CD14-positive monocyte (primary cell): Measurements from ENCODE around the gene AGAP1. TPM values are rescaled to one million over a fixed set of nuclear protein-coding genes. Genes with fewer than 3 reads are reported as not detected.

Experiments used
- DNase-seq, 3 donors: peaks; one replicate each; pipeline ENCODE4 v3.0.0-alpha.2; 2011 to 2022
- H2AFZ ChIP-seq: 2 replicates; pipeline ENCODE4 v1.6.0; 2012; ENCODE audit warnings: mild to moderate bottlenecking, low read depth, low read length, inconsistent platforms; ENCODE audit not compliant: insufficient read depth, poor library complexity, severe bottlenecking
- H3K27ac ChIP-seq, 2 donors: 1 replicate in 1 of 2; 2 replicates in 1 of 2; pipeline ENCODE4 v1.5.1; 2012 to 2013; ENCODE audit warnings: low read length in 2 of 2, control low read depth in 1 of 2, inconsistent platforms in 1 of 2, low read depth in 1 of 2, mild to moderate bottlenecking in 1 of 2
- H3K27me3 ChIP-seq, 2 donors: one replicate each; pipeline versions ENCODE4 v1.6.0 to v1.6.1; 2011 to 2013; ENCODE audit warnings: low read length in 2 of 2; ENCODE audit not compliant: control insufficient read depth in 2 of 2, insufficient read depth in 2 of 2
- H3K36me3 ChIP-seq, 2 donors: replicated peaks in 1 of 2; 1 replicate in 1 of 2; 2 replicates in 1 of 2; pipeline versions ENCODE4 v1.5.1 to v1.6.1; 2012 to 2013; ENCODE audit warnings: low read length in 2 of 2, control low read depth in 1 of 2, inconsistent platforms in 1 of 2, mild to moderate bottlenecking in 1 of 2; ENCODE audit not compliant: insufficient read depth in 2 of 2, control insufficient read depth in 1 of 2
- H3K4me1 ChIP-seq, 2 donors: 1 replicate in 1 of 2; 2 replicates in 1 of 2; pipeline versions ENCODE4 v1.5.1 to v1.6.1; 2012 to 2013; ENCODE audit warnings: low read length in 2 of 2, control low read depth in 1 of 2, inconsistent platforms in 1 of 2, mild to moderate bottlenecking in 1 of 2, moderate library complexity in 1 of 2; ENCODE audit not compliant: insufficient read depth in 2 of 2, control insufficient read depth in 1 of 2
- H3K4me2 ChIP-seq: replicated peaks from 2 replicates; pipeline ENCODE3; 2012; ENCODE audit warnings: low read length, moderate library complexity, mild to moderate bottlenecking; ENCODE audit not compliant: poor library complexity, severe bottlenecking; ENCODE audit errors: extremely low read depth
- H3K4me3 ChIP-seq, 3 experiments: fragments of 200-600 bp in 1 of 3; sonication (generic) in 1 of 3; replicated peaks in 1 of 3; 1 replicate in 2 of 3; 2 replicates in 1 of 3; pipeline ENCODE4 v1.5.1; 2011 to 2013; ENCODE audit warnings: low read length in 3 of 3, mild to moderate bottlenecking in 3 of 3, control low read depth in 2 of 3, low read depth in 2 of 3, inconsistent platforms in 1 of 3, moderate library complexity in 1 of 3
- H3K79me2 ChIP-seq: 2 replicates; pipeline ENCODE4 v1.6.0; 2012; ENCODE audit warnings: mild to moderate bottlenecking, control low read depth, inconsistent platforms, low read length, moderate library complexity; ENCODE audit not compliant: insufficient read depth
- H3K9ac ChIP-seq: 2 replicates; pipeline ENCODE4 v1.6.0; 2017; ENCODE audit warnings: low read length, mild to moderate bottlenecking; ENCODE audit not compliant: insufficient read depth, poor library complexity, severe bottlenecking
- H3K9me3 ChIP-seq, 2 donors: replicated peaks in 1 of 2; 1 replicate in 1 of 2; 2 replicates in 1 of 2; pipeline versions ENCODE4 v1.5.1 to v1.6.1; 2012 to 2013; ENCODE audit warnings: low read length in 2 of 2, control low read depth in 1 of 2; ENCODE audit not compliant: control insufficient read depth in 1 of 2, insufficient read depth in 1 of 2
- H4K20me1 ChIP-seq: 2 replicates; pipeline ENCODE4 v1.6.0; 2012; ENCODE audit warnings: mild to moderate bottlenecking, low read length, control low read depth, moderate library complexity; ENCODE audit not compliant: insufficient read depth
- H3K27ac Mint-ChIP-seq, 7 donors: one replicate each; pipeline ENCODE4 v1.8.0; 2020; ENCODE audit warnings: mild to moderate bottlenecking in 7 of 7, mixed read lengths in 7 of 7, moderate library complexity in 6 of 7, inconsistent platforms in 2 of 7
- H3K27me3 Mint-ChIP-seq, 3 donors: one replicate each; pipeline ENCODE4 v1.8.0; 2021 to 2022; ENCODE audit warnings: low read depth in 3 of 3, mild to moderate bottlenecking in 3 of 3, mixed read lengths in 3 of 3, moderate library complexity in 3 of 3, inconsistent platforms in 1 of 3
- H3K36me3 Mint-ChIP-seq, 2 donors: one replicate each; pipeline ENCODE4 v1.8.0; 2020; ENCODE audit warnings: mixed read lengths in 2 of 2, inconsistent platforms in 1 of 2, mild to moderate bottlenecking in 1 of 2
- H3K4me1 Mint-ChIP-seq: one replicate; pipeline ENCODE4 v1.8.0; 2020; ENCODE audit warnings: mild to moderate bottlenecking, mixed read lengths
- H3K4me3 Mint-ChIP-seq, 2 donors: one replicate each; pipeline ENCODE4 v1.8.0; 2020; ENCODE audit warnings: mild to moderate bottlenecking in 2 of 2, mixed read lengths in 2 of 2, moderate library complexity in 1 of 2
- H3K9me3 Mint-ChIP-seq, 7 donors: one replicate each; pipeline ENCODE4 v1.8.0; 2020 to 2022; ENCODE audit warnings: mixed read lengths in 7 of 7, mild to moderate bottlenecking in 6 of 7, moderate library complexity in 6 of 7, inconsistent platforms in 2 of 7
- CTCF ChIP-seq: fragments of 200-600 bp; IDR thresholded peaks from one replicate; pipeline ENCODE4 v1.8.0; 2022; ENCODE audit warnings: antibody characterized with exemption, mild to moderate bottlenecking
- WGBS: methylation state at CpG from one replicate; pipeline ENCODE4 v1.1.5; 2013; ENCODE audit warnings: missing lambda C conversion rate; ENCODE audit not compliant: insufficient coverage; 5-methylcytosine and 5-hydroxymethylcytosine counted together
- intact Hi-C, 2 donors: fragments of 100-400 bp; cut with micrococcal nuclease; formaldehyde crosslinking; loops; one replicate each; pipeline versions ENCODE4 v1.15.0 to v1.15.1; 2023
- polyA plus RNA-seq, 3 donors: library from polyadenylated mRNA; depleted of rRNA in 1 of 3; unstranded in 2 of 3; stranded (reverse) in 1 of 3; fragments of 300-500 nt in 2 of 3; fragments of >200 nt in 1 of 3; fragmentation: Illumina TruSeq in 2 of 3; gene quantifications; 1 replicate in 2 of 3; 2 replicates in 1 of 3; pipeline ENCODE4 v1.2.3, GENCODE V29; 2012 to 2021

AGAP1 gene
- polyA plus RNA-seq, 3 donors, result 0.12 TPM; not detected in 2

- DNase-seq, result no peak
- Histone ChIP-seq H3K9me3 (no peaks in the 10 kb centered on the region), H3K36me3 (no peaks in the 10 kb centered on the region), H3K9ac (no peak overlapping the region), H4K20me1 (no peaks in the 10 kb centered on the region), H3K27ac (no peak overlapping the region), H3K4me1 (no peaks in the 10 kb centered on the region), H3K27me3 (peaks cover 0 to 13% of the 10 kb centered on the region in 2 donors), H2AFZ (no peak overlapping the region), H3K4me2 (no peak overlapping the region), H3K79me2 (no peaks in the 10 kb centered on the region), H3K4me3 (no peak overlapping the region)
- peaks cover 0 to 3% (median 0%) of the 10 kb centered on the region in 7 donors for H3K9me3 Mint-ChIP-seq
- peaks cover 3 to 27% (median 7%) of the 10 kb centered on the region in 3 donors for H3K27me3 Mint-ChIP-seq
- H3K4me1 Mint-ChIP-seq, result no peaks in the 10 kb centered on the region
- intact Hi-C loops, result no loop called here
- no peak for TF ChIP-seq CTCF
- H3K36me3 Mint-ChIP-seq, result no peaks in the 10 kb centered on the region
- no peak overlapping the region for H3K4me3 Mint-ChIP-seq
- H3K27ac Mint-ChIP-seq, result no peak overlapping the region
- WGBS, result 94% methylated on average over 5 of the region's 7 CpGs
These were observed 627.7 kb downstream of the AGAP1 start for GRCh38 chr2:236121546-236121945.

GRCh38 chr2:236122236-236122635, 628.4 kb downstream of the AGAP1 start:
- H3K79me2 ChIP-seq, result no peaks in the 10 kb centered on the region
- H3K4me1 ChIP-seq, result no peaks in the 10 kb centered on the region
- H3K9me3 Mint-ChIP-seq, result peaks cover 0 to 3% (median 0%) of the 10 kb centered on the region in 7 donors
- H3K9me3 ChIP-seq, result no peaks in the 10 kb centered on the region
- H3K4me3 Mint-ChIP-seq, result no peak overlapping the region
- H3K4me3 ChIP-seq, result no peak overlapping the region
- peaks cover 0 to 13% of the 10 kb centered on the region in 2 donors for H3K27me3 ChIP-seq
- no peak overlapping the region for H3K27ac Mint-ChIP-seq
- peaks cover 3 to 26% (median 7%) of the 10 kb centered on the region in 3 donors for H3K27me3 Mint-ChIP-seq
- no peak overlapping the region for H3K4me2 ChIP-seq
- DNase-seq, result no peak
- no peak overlapping the region for H3K9ac ChIP-seq
- H3K4me1 Mint-ChIP-seq, result no peaks in the 10 kb centered on the region
- H4K20me1 ChIP-seq, result no peaks in the 10 kb centered on the region
- H3K36me3 Mint-ChIP-seq, result no peaks in the 10 kb centered on the region
- WGBS, result 100% methylated on average over 1 of the region's 3 CpGs
- H3K36me3 ChIP-seq, result no peaks in the 10 kb centered on the region
- TF ChIP-seq CTCF, result no peak
- no peak overlapping the region for H2AFZ ChIP-seq
- no peak overlapping the region for H3K27ac ChIP-seq
- intact Hi-C loops, result no loop called here
